CD4-positive, CD25-positive, alpha-beta regulatory T cell (primary cell): Measurements from ENCODE around the gene ANKRD2. TPM values are rescaled to one million over a fixed set of nuclear protein-coding genes. Genes with fewer than 3 reads are reported as not detected.

Experiments used
- ATAC-seq, 2 donors: fragments of 150-1000 bp; cut with Tn5 transposase; one replicate each; pipeline ENCODE4 v1.10.0; 2021; ENCODE audit warnings: low read depth in 2 of 2, moderate number of reproducible peaks in 2 of 2, moderate library complexity in 1 of 2
- DNase-seq, 3 donors: peaks; one replicate each; pipeline versions ENCODE4 v3.0.0 to v3.0.0-alpha.2; 2012 to 2022; ENCODE audit warnings: mixed read lengths in 1 of 3
- H3K27ac ChIP-seq: one replicate; pipeline ENCODE4 v1.7.0; 2013; ENCODE audit warnings: mild to moderate bottlenecking, low read length; ENCODE audit not compliant: insufficient read depth, poor library complexity, severe bottlenecking
- H3K27me3 ChIP-seq: one replicate; pipeline ENCODE4 v1.7.0; 2013; ENCODE audit warnings: low read length; ENCODE audit not compliant: control insufficient read depth, insufficient read depth
- H3K36me3 ChIP-seq: one replicate; pipeline ENCODE4 v1.7.0; 2013; ENCODE audit warnings: mild to moderate bottlenecking, low read length, moderate library complexity; ENCODE audit not compliant: control insufficient read depth, insufficient read depth
- H3K4me1 ChIP-seq: 2 replicates; pipeline ENCODE4 v1.7.0; 2013; ENCODE audit warnings: mild to moderate bottlenecking, low read length; ENCODE audit not compliant: insufficient read depth, control insufficient read depth, poor library complexity, severe bottlenecking
- H3K4me3 ChIP-seq: one replicate; pipeline ENCODE4 v1.7.0; 2013; ENCODE audit warnings: low read depth, mild to moderate bottlenecking, low read length, moderate library complexity
- H3K9me3 ChIP-seq, 2 experiments: 1 replicate in 1 of 2; 2 replicates in 1 of 2; pipeline ENCODE4 v1.7.0; 2013; ENCODE audit warnings: low read length in 2 of 2, mild to moderate bottlenecking in 1 of 2, moderate library complexity in 1 of 2; ENCODE audit not compliant: control insufficient read depth in 2 of 2
- H3K27ac Mint-ChIP-seq, 3 donors: one replicate each; pipeline ENCODE4 v1.8.0; 2020 to 2022; ENCODE audit warnings: mild to moderate bottlenecking in 3 of 3, mixed read lengths in 3 of 3, moderate library complexity in 2 of 3
- H3K27me3 Mint-ChIP-seq: one replicate; pipeline ENCODE4 v1.8.0; 2022; ENCODE audit warnings: mild to moderate bottlenecking, mixed read lengths
- H3K36me3 Mint-ChIP-seq: one replicate; pipeline ENCODE4 v1.8.0; 2020; ENCODE audit warnings: mixed read lengths
- H3K4me1 Mint-ChIP-seq, 4 donors: one replicate each; pipeline ENCODE4 v1.8.0; 2020 to 2022; ENCODE audit warnings: mixed read lengths in 4 of 4, mild to moderate bottlenecking in 1 of 4
- H3K4me3 Mint-ChIP-seq, 4 donors: one replicate each; pipeline ENCODE4 v1.8.0; 2020 to 2022; ENCODE audit warnings: mild to moderate bottlenecking in 4 of 4, mixed read lengths in 4 of 4, moderate library complexity in 3 of 4
- H3K9me3 Mint-ChIP-seq, 7 donors: one replicate each; pipeline ENCODE4 v1.8.0; 2020 to 2022; ENCODE audit warnings: mixed read lengths in 7 of 7, mild to moderate bottlenecking in 3 of 7, moderate library complexity in 2 of 7
- polyA plus RNA-seq, 4 donors: library from polyadenylated mRNA; unstranded; fragments of 300-500 nt; fragmentation: Illumina TruSeq; gene quantifications; one replicate each; pipeline ENCODE4 v1.2.3, GENCODE V29; 2021
- total RNA-seq: library from RNA; stranded (reverse); gene quantifications from one replicate; pipeline ENCODE4 v1.2.3, GENCODE V29; 2022

The ANKRD2 gene
- total and polyA plus RNA-seq, 5 donors from 2014 or later, result not detected

DNA sequence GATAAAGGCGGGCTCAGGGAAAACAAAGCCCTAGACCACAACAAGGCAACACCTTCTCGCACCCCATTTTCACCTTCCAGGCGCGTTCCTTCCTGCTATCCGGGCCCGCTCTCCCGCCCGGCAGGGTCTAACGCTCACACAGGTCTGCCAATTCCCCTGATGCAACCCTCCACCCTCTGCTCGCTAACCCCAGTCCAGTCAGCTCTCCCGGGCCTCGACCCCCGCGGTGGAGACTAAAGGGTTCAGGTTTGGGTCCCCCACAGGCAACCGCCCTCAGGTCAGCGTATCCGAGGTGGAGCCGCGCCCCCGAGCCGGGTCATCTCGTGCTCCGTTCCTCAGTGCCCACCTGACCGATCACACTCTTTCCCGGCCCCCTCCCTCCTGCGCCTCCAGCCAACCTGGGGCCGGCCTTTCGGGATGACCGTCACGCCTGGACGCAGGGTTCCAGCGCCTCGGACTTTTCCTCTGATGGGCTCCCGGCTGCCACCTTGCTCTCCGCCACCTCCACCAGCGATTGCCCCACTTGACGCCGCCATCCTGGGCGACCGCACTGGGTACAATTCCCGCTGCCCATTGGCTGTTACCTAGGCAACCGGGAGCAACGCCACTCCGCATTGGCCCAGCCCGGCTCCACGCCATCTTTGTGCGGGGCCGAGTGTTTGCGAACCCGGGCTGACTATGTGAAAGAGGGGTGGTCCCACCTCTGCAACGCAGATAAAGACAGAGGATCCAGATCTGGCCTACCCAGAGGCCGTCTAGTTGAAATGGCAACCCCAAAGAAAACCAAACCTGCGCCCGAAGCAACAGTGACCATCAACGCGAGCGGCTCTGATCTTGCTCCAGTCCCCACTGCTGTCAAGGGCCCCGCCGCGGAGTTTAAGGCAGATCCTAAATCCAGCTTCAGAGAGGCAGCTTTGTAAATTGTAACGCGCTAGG lies 60.6 kb downstream of the ANKRD2 start, which contains the start of gene MORN4:
MORN4 (minus strand) TSS at position 552 of the 936 bp plus-strand sequence. CDS start 13,847 bp downstream, outside the sequence.
- Histone ChIP-seq H3K27me3 (no peaks in the 10 kb centered on the region), H3K4me1 (peaks cover 6% of the 10 kb centered on the region), H3K4me3 (peak within 1 kb of the TSS; percentile 65), H3K9me3 (no peaks in the 10 kb centered on the region), H3K36me3 (no peaks in the 10 kb centered on the region), H3K27ac (no peak within 1 kb of the TSS)
- peaks cover 3% of the 10 kb centered on the region for H3K36me3 Mint-ChIP-seq
- peaks cover 10% of the 10 kb centered on the region for H3K27me3 Mint-ChIP-seq
- H3K4me3 Mint-ChIP-seq, result peak within 1 kb of the TSS; percentile 92 to 98 (median 97)
- peak; percentile 88 to 93 (median 92) for DNase-seq
- peak; percentile 99 to 100 for ATAC-seq
- H3K27ac Mint-ChIP-seq, result peak within 1 kb of the TSS; percentile 76 to 89 (median 87)
- H3K9me3 Mint-ChIP-seq, result no peaks in the 10 kb centered on the region
- H3K4me1 Mint-ChIP-seq, result peaks cover 5 to 16% (median 10%) of the 10 kb centered on the region in 4 donors

Other genes with a start within 250 kb of the ANKRD2 start
- gene FRAT2, start 238.1 kb upstream of the ANKRD2 start, total RNA-seq, result 28.0 TPM
- 10 to 100 TPM in 3 of 4 donors, 1 to 10 TPM in 1; 8.8 to 17.2 (median 10.9) TPM for gene FRAT2, start 238.1 kb upstream of the ANKRD2 start, polyA plus RNA-seq
- gene RRP12, start 171.4 kb upstream of the ANKRD2 start, total RNA-seq, result 82.0 TPM
- 1 to 10 TPM; 5.1 to 9.1 (median 7.3) TPM for gene RRP12, start 171.4 kb upstream of the ANKRD2 start, polyA plus RNA-seq
- gene PGAM1, start 146.6 kb upstream of the ANKRD2 start, total RNA-seq, result 98.8 TPM
- gene PGAM1, start 146.6 kb upstream of the ANKRD2 start, polyA plus RNA-seq, result 100 to 1,000 TPM; 253 to 375 (median 298) TPM
- gene EXOSC1, start 126.8 kb upstream of the ANKRD2 start, total RNA-seq, result 42.2 TPM
- 100 to 1,000 TPM in 2 of 4 donors, 10 to 100 TPM in 2; 97.5 to 105 (median 101) TPM for gene EXOSC1, start 126.8 kb upstream of the ANKRD2 start, polyA plus RNA-seq
- 17.1 TPM for gene ZDHHC16, start 126.6 kb upstream of the ANKRD2 start, total RNA-seq
- 10 to 100 TPM; 25.3 to 36.4 (median 28.5) TPM for gene ZDHHC16, start 126.6 kb upstream of the ANKRD2 start, polyA plus RNA-seq
- gene MMS19, start 74.4 kb upstream of the ANKRD2 start, total RNA-seq, result 59.6 TPM
- gene MMS19, start 74.4 kb upstream of the ANKRD2 start, polyA plus RNA-seq, result 10 to 100 TPM; 26.7 to 44.5 (median 34.8) TPM
- 1.4 TPM for gene UBTD1, start 73.9 kb upstream of the ANKRD2 start, total RNA-seq
- 1 to 10 TPM in 3 of 4 donors, under 1 TPM in 1; 0.22 to 2.2 (median 2.0) TPM for gene UBTD1, start 73.9 kb upstream of the ANKRD2 start, polyA plus RNA-seq
- not detected for gene HOGA1, start 11.6 kb downstream of the ANKRD2 start, total RNA-seq
- gene HOGA1, start 11.6 kb downstream of the ANKRD2 start, polyA plus RNA-seq, result not detected
- gene C10orf62, start 16.9 kb downstream of the ANKRD2 start, total RNA-seq, result not detected
- not detected for gene C10orf62, start 16.9 kb downstream of the ANKRD2 start, polyA plus RNA-seq
- gene MORN4, start 60.7 kb downstream of the ANKRD2 start, total RNA-seq, result 0.44 TPM
- 1 to 10 TPM; 1.5 to 3.1 (median 2.2) TPM for gene MORN4, start 60.7 kb downstream of the ANKRD2 start, polyA plus RNA-seq
- 28.3 TPM for gene PI4K2A, start 67.9 kb downstream of the ANKRD2 start, total RNA-seq
- gene PI4K2A, start 67.9 kb downstream of the ANKRD2 start, polyA plus RNA-seq, result 10 to 100 TPM in 2 of 4 donors, 1 to 10 TPM in 2; 7.9 to 11.7 (median 9.7) TPM
- 11.1 TPM for gene AVPI1, start 114.5 kb downstream of the ANKRD2 start, total RNA-seq
- gene AVPI1, start 114.5 kb downstream of the ANKRD2 start, polyA plus RNA-seq, result 1 to 10 TPM; 1.9 to 3.2 (median 2.9) TPM
- 0.62 TPM for gene MARVELD1, start 141.0 kb downstream of the ANKRD2 start, total RNA-seq
- gene MARVELD1, start 141.0 kb downstream of the ANKRD2 start, polyA plus RNA-seq, result not detected
- gene ZFYVE27, start 164.3 kb downstream of the ANKRD2 start, total RNA-seq, result 86.9 TPM
- 10 to 100 TPM; 22.4 to 46.4 (median 42.6) TPM for gene ZFYVE27, start 164.3 kb downstream of the ANKRD2 start, polyA plus RNA-seq
- not detected for gene SFRP5, start 199.2 kb downstream of the ANKRD2 start, total RNA-seq
- under 1 TPM in 3 of 4 donors, not detected in 1; 0.34 to 0.93 (median 0.43) TPM for gene SFRP5, start 199.2 kb downstream of the ANKRD2 start, polyA plus RNA-seq